AG09309 (cell line): ENCODE measurements around the gene PPP1R9B.

Experiments
- DNase-seq: peaks from one replicate; pipeline ENCODE4 v3.0.0-alpha.2; 2010; ENCODE audit warnings: low read depth
- H3K4me3 ChIP-seq: 2 replicates; pipeline ENCODE4 v1.5.1; 2011; ENCODE audit warnings: mild to moderate bottlenecking, low read depth, low read length, moderate library complexity; ENCODE audit not compliant: control insufficient read depth
- CTCF ChIP-seq: IDR thresholded peaks from 2 replicates; pipeline ENCODE4 v1.5.1; 2011; ENCODE audit warnings: mild to moderate bottlenecking, low read depth, low read length, inconsistent platforms; ENCODE audit not compliant: insufficient read depth, control insufficient read depth; ENCODE audit errors: missing control alignments

Gene PPP1R9B

GRCh38 chr17:50123649-50124349, 26.7 kb downstream of the PPP1R9B start:
- H3K4me3 ChIP-seq = no peak overlapping the region
- DNase-seq = no peak
- no peak for TF ChIP-seq CTCF

GRCh38 chr17:50122945-50123344, 27.5 kb downstream of the PPP1R9B start:
- no peak for TF ChIP-seq CTCF
- DNase-seq = no peak
- H3K4me3 ChIP-seq = no peak overlapping the region

GRCh38 chr17:50120475-50121253, 29.8 kb downstream of the PPP1R9B start:
- no peak for TF ChIP-seq CTCF
- no peak for DNase-seq
- H3K4me3 ChIP-seq = no peak overlapping the region

- no peak for DNase-seq
- TF ChIP-seq CTCF = no peak
- no peak overlapping the region for H3K4me3 ChIP-seq
These were observed 31.7 kb downstream of the PPP1R9B start for GRCh38 chr17:50118828-50119218.

- H3K4me3 ChIP-seq = no peak overlapping the region
- no peak for DNase-seq
- TF ChIP-seq CTCF = no peak
These were observed 32.2 kb downstream of the PPP1R9B start for GRCh38 chr17:50118076-50118827.

GRCh38 chr17:50117202-50118051, 33.0 kb downstream of the PPP1R9B start:
- TF ChIP-seq CTCF = peak; percentile 46
- no peak for DNase-seq
- no peak overlapping the region for H3K4me3 ChIP-seq
